HG03066 (cell line): ENCODE results near the gene RAD18.

Experiments used
- ATAC-seq: cut with Tn5 transposase; IDR thresholded peaks from one replicate; pipeline ENCODE4 v1.9.1; 2021; ENCODE audit warnings: low read depth; ENCODE audit not compliant: unreplicated experiment

RAD18 gene

GRCh38 chr3:8839607-8840325 lies 123.5 kb downstream of the RAD18 start:
- ATAC-seq: no peak

GRCh38 chr3:8838765-8839423 lies 124.4 kb downstream of the RAD18 start:
- ATAC-seq: no peak

- ATAC-seq: no peak
Observed at GRCh38 chr3:8838234-8838633, 125.0 kb downstream of the RAD18 start.

- ATAC-seq: no peak
Observed at GRCh38 chr3:8837162-8837561, 126.1 kb downstream of the RAD18 start.

- ATAC-seq: no peak
Observed at GRCh38 chr3:8836096-8836495, 127.2 kb downstream of the RAD18 start.

- no peak for ATAC-seq
Observed at GRCh38 chr3:8835385-8835784, 127.9 kb downstream of the RAD18 start.

- ATAC-seq: no peak
Observed at GRCh38 chr3:8834974-8835373, 128.3 kb downstream of the RAD18 start.

- ATAC-seq: no peak
Observed at GRCh38 chr3:8827641-8828040, 135.6 kb downstream of the RAD18 start.
